Activated naive CD4-positive, alpha-beta T cell treated with anti-CD3 and anti-CD28 coated beads, Interleukin-2, amount 50 U/mL, for 16 hours (primary cell): Measurements from ENCODE around the gene DLX6.

Experiments used
- DNase-seq: peaks from one replicate; pipeline ENCODE4 v3.0.0-alpha.2; 2020

The DLX6 gene

GRCh38 chr7:97011536-97012364 lies 6.4 kb downstream of the DLX6 start:
- no peak for DNase-seq

DNA sequence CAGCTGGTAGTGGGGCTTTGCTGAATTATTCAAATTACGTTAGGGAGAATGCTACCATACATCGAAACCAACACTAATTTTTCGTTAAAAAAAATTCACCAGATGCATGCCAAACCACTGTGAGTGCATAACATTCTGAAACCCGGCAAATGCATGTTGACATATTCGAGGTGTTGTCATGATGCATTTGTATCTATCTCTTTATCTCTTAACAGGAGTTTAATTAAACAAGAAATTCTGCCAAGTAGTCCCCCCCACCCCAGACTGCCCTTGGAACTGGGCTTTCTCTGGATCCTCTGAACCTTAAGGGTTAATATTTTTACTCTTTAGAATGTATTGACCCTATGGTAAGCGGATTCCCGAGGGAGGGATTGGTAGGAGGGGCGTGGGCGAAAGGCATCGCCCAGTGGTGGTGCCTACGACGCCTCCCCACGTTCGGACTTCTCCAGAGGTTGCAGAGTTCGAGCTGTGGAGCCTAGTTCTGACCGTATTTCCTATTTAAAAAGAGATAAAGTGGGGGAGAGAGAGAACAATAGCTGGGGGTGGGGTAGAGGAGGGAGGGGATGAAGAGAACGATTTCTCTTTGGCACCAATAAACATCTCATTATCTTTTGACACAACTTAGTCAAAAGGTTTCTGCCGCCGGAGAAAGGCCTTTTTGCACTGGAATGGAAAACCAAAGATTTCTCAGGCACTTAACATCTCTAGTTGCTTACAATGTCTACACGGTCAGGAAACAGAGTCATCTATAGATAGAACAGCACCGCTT lies 7.2 kb downstream of the DLX6 start:
- no peak for DNase-seq

DNA sequence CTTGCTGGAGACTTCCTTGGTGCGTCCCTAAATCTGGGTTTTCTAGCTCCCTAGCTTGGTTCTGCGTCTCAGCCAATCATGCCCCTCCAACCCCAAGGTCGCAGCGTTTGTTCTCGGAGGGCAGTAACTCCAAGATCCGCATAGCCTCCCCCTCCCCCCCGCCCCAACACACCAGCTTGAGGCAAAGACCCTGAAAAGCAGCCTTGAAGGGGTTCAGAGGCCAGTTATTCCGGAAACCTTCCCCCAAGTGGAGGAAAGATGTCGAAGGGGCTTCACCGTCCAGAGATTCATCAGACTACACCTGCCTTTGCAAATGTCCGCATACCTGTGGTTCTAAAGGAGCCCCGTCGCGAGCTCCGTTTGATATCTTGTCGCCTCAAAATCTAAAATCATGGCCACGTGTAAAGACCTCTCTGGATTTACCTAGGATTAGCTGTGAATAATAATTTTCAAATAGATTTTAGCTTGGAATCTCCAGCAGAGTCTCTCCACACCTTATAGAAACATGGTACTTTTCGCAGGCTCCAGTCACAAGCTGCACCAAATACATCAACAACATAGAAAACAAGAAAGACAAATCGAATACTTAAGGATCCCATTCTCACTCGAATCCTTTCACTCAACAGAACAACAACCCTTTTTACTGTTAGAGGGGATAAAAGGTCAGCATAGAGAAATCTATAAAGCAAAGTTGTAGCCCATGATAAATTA lies 7.9 kb downstream of the DLX6 start:
- no peak for DNase-seq

- DNase-seq = no peak
Observed at GRCh38 chr7:97013845-97014134, 8.4 kb downstream of the DLX6 start.

GRCh38 chr7:97014145-97014750 lies 8.9 kb downstream of the DLX6 start:
- no peak for DNase-seq

GRCh38 chr7:97015279-97015678 lies 9.9 kb downstream of the DLX6 start:
- DNase-seq = no peak

DNA sequence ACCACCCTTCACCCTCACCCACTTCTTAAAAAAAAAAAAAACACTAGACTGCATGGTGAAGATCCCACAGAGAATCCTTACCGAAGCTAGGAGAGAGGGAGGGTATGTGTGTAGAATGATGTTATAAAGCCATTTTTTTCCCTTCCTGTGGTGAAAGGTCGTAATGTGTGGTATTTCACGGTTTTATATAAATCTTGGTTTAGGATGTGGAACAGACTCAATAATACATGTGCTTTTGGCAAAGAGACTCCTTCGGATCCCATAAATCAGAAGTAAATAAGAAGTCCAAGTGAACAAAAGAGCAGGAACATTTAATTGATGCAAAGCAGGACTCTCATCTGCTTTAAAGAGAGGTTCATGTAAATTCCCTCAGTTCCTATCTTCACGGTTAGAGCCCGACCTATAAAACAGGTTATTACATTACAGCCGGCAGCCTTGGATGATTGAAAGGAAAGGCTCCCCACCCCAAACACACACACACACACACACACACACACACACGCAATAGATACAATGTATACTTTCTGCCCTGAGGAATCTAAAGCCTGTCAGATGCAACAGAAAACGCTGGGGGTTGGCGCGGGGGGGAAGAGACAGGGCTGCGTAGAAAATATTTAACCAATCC lies 10.5 kb downstream of the DLX6 start:
- no peak for DNase-seq

GRCh38 chr7:97016381-97017191 lies 11.2 kb downstream of the DLX6 start:
- no peak for DNase-seq

DNA sequence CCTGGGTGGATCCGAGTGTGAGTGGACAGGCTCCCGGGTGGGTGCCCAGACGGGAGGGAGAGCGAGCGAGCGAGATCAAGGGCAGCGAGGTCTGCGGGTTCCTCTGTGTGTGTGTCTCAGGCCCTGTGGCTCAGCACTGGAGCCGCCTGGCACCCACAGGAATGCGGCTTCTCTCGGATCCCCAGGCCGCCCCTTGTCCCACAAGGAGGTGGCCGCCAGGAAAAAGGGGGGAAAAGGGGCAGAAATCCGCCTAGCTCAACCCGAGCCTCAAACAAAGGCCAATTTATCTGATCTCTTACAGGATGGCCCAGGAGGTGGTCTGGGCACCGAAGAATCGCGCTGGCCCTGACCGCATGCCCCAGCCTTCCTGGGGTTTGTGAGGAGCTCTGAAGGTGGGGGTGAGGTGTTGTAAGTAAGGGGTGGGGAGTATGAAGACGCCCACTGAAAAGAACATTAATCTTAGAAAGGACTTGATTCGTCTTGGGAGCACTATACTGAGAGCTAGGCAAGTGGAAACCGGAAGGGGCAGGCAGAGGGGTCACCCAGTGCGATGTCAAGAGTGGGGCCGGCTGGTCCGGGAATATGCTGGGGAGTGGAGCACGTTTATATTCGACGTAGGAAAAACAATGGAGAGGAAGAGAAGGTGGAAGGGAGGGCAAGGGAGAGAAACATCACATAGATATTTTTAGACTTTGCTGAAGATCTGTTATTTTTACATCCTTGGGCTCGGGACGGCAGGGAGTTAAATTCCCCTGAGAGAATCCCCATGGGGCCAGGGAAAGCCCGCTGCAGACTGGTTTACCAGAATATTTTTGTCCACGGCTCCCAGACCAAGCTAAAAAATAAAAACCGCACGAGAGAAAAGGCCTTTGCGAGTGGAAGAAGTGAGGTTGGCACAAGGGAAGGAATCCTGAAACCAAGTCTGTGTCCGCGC lies 12.1 kb downstream of the DLX6 start:
- DNase-seq = no peak

- DNase-seq = no peak
Observed at GRCh38 chr7:97018126-97018601, 12.8 kb downstream of the DLX6 start.

DNA sequence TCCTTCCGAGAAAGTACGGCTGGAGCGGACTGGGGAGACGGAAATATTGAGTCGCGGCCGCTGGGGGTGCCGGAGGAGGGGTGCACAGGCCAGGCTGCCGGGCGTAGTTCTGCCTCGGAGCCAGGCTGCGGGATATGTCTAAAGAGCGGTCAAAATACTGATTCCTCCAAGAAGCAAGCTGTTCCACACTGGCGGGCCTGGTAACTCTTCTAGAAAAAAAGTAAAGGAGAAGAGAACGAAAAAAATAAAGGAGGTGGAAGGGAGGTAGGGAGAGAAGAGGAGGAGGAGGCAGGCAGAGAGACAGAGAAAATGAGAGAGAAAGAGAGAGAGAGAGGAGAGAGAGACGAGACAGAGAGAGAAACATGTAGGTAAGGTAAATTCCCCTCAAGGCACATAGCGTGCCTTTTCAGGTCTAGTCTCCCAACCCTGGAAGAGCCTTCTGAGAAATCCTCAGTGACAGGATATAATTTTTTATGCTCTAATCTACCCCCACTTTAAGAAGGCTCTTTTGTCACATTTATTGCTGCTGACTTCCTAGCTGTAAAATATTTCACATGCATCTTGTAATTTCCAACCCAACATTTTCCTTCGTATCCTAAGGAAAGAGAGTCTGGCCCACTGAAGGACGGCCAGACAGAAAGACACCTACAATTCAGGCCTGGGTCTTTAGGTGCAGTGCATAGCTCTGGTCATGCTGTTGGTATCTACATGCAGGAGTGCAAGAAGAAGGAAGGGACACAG lies 13.6 kb downstream of the DLX6 start:
- no peak for DNase-seq

DNA sequence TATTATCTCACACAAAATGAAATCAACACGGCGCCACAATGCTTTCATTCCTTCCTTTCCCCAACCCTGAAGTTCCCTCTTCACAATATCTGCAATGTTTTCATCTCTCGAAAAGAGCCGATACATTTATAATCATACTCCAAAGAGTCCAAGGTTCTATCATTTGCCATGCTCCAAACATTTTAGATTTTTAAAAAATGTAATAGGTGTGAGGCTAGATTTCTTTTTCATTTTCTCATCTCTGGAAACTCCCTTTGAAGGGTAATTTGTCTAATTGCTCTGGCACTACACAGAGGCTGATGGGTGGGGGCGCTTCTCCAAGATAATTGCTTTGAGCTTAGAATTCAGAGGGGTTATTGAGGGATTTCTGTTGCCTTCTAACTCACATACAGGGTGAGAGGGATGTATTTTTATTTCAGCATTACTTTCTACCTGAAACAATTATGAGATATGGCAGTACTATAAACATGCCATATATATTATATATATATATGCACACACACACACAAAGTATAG lies 14.4 kb downstream of the DLX6 start:
- no peak for DNase-seq

- no peak for DNase-seq
Observed at GRCh38 chr7:97020601-97020995, 15.2 kb downstream of the DLX6 start.

DNA sequence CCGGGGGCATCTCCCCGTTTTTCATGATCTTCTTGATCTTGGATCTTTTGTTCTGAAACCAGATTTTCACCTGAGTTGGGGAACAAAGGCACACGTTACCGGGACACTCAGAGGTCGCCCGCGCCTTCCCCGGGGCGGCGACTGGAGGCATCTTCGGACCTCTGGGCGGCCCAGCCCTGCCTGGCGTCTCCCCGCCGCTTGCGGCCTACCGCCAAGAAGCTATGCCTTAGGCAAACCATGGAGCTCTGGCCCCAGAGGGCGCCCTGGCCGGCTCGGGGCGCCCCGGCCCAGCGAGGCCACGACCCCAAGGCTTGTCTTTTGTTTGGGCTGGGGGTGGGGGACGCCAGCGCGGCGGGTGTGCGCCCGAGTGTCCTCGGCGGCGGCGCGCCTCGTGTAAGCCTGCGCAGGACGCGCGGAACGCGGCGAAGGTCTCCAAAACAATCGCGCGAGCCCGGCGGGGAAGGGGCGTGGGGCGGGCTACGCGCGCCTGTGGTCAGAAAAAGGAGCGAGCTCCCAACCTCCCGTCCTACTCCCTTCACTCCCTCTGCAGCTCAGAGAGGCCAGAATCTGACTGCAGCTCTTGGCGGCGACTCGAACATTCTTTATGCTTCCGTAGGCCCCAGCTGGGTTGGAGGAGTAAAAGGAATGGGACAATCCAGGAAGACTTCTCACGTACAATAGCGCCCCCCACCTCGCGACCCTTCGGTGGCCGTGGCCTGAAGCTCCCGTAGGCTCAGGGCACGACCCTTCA lies 15.8 kb downstream of the DLX6 start:
- no peak for DNase-seq

DNA sequence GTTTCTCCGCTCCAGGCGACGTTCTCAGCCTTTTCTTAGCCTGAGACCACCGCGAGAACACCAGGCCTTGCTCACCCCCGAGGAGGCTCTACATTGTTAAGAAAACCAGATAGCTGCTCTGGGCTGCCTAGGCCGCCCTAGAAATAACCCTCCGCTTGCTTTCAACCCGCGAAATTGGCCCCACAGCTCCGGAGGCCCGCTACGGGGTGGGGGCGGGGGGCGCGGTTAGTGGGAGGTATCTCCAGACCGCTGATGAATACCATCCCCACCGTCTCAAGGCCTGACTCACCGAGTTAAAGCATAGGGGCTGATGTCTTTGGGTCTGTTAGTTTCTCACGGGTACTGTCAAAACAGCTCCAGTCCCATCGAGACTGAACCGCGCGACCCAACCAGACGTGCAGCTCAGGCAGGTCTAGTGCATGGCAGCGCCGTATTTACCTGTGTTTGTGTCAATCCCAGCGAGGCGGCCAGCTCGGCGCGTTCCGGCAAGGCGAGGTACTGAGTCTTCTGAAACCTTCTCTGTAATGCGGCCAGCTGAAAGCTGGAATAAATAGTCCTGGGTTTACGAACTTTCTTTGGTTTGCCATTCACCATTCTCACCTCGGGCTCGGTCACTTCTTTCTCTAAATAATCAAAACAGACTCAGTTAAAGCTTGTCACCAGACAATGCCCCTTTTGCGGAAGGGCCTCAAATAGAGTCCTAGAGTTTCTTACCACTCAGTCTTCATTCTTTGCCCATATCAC lies 16.6 kb downstream of the DLX6 start:
- DNase-seq = no peak

- no peak for DNase-seq
Observed at GRCh38 chr7:97022491-97023306, 17.3 kb downstream of the DLX6 start.
